Liver (tissue), 9 donors: ENCODE data around the gene CENPU. TPM values are rescaled to one million over a fixed set of nuclear protein-coding genes. Genes with fewer than 3 reads are reported as not detected.
"Not testable (repeated sequence)": the region's sequence is repeated elsewhere in the genome, so short reads cannot be mapped to it uniquely, and the experiment has no call there.

Experiments
- DNase-seq: peaks from one replicate; pipeline ENCODE4 v3.0.0-alpha.2; 2017; ENCODE audit warnings: low spot score
- H3K27ac ChIP-seq, 2 donors: one replicate each; pipeline ENCODE4 v1.7.0; 2013; ENCODE audit warnings: inconsistent platforms in 2 of 2, low read length in 2 of 2, control low read depth in 1 of 2, low read depth in 1 of 2, mild to moderate bottlenecking in 1 of 2
- H3K27me3 ChIP-seq, 4 donors: one replicate each; pipeline versions ENCODE4 v1.6.1 to v1.7.0; 2013; ENCODE audit warnings: low read length in 3 of 4, inconsistent platforms in 1 of 4, mild to moderate bottlenecking in 1 of 4, moderate library complexity in 1 of 4; ENCODE audit not compliant: control insufficient read depth in 4 of 4, insufficient read depth in 4 of 4
- H3K36me3 ChIP-seq, 4 donors: one replicate each; pipeline versions ENCODE4 v1.6.1 to v1.7.0; 2013; ENCODE audit warnings: low read length in 3 of 4, mild to moderate bottlenecking in 3 of 4, low read depth in 1 of 4, moderate library complexity in 1 of 4; ENCODE audit not compliant: control insufficient read depth in 4 of 4, insufficient read depth in 3 of 4
- H3K4me1 ChIP-seq, 4 donors: one replicate each; pipeline versions ENCODE4 v1.6.1 to v1.7.0; 2013; ENCODE audit warnings: low read length in 3 of 4, mild to moderate bottlenecking in 3 of 4, moderate library complexity in 1 of 4; ENCODE audit not compliant: control insufficient read depth in 4 of 4, insufficient read depth in 4 of 4
- H3K4me3 ChIP-seq, 3 donors: one replicate each; pipeline versions ENCODE4 v1.6.1 to v1.7.0; 2013; ENCODE audit warnings: low read length in 3 of 3, control low read depth in 1 of 3, low read depth in 1 of 3, mild to moderate bottlenecking in 1 of 3
- H3K9ac ChIP-seq, 2 donors: one replicate each; pipeline ENCODE4 v1.7.0; 2013; ENCODE audit warnings: low read length in 2 of 2, mild to moderate bottlenecking in 2 of 2, moderate library complexity in 2 of 2, control low read depth in 1 of 2, low read depth in 1 of 2
- H3K9me3 ChIP-seq, 4 donors: one replicate each; pipeline versions ENCODE4 v1.6.1 to v1.7.0; 2013; ENCODE audit warnings: low read length in 3 of 4; ENCODE audit not compliant: control insufficient read depth in 4 of 4
- EGR1 ChIP-seq, 2 donors: IDR thresholded peaks; 2 replicates each; pipeline ENCODE4 v1.6.1; 2016 to 2018; ENCODE audit warnings: antibody characterized with exemption in 2 of 2, low read depth in 2 of 2
- FOXA1 ChIP-seq: IDR thresholded peaks from 2 replicates; pipeline ENCODE4 v1.6.1; 2016; ENCODE audit warnings: antibody characterized with exemption
- FOXA2 ChIP-seq: IDR thresholded peaks from 2 replicates; pipeline ENCODE4 v1.6.1; 2016; ENCODE audit warnings: antibody characterized with exemption
- GABPA ChIP-seq, 2 donors: IDR thresholded peaks in 1 of 2; conservative IDR thresholded peaks in 1 of 2; 2 replicates each; pipeline ENCODE4 v1.6.1; 2016; ENCODE audit warnings: antibody characterized with exemption in 2 of 2, mild to moderate bottlenecking in 1 of 2, moderate library complexity in 1 of 2
- HNF4A ChIP-seq, 2 donors: conservative IDR thresholded peaks; 2 replicates each; pipeline ENCODE4 v1.6.1; 2016; ENCODE audit warnings: antibody characterized with exemption in 2 of 2, mild to moderate bottlenecking in 2 of 2
- HNF4G ChIP-seq: IDR thresholded peaks from 2 replicates; pipeline ENCODE4 v1.6.1; 2016; ENCODE audit warnings: antibody characterized with exemption
- JUND ChIP-seq, 2 donors: IDR thresholded peaks; 2 replicates each; pipeline ENCODE4 v1.6.1; 2016; ENCODE audit warnings: antibody characterized with exemption in 2 of 2
- NR2F2 ChIP-seq: IDR thresholded peaks from 2 replicates; pipeline ENCODE4 v1.6.1; 2016; ENCODE audit warnings: antibody characterized with exemption
- RAD21 ChIP-seq, 2 donors: IDR thresholded peaks; 2 replicates each; pipeline ENCODE4 v1.6.1; 2016; ENCODE audit warnings: antibody characterized with exemption in 2 of 2, mild to moderate bottlenecking in 2 of 2
- RXRA ChIP-seq, 2 donors: IDR thresholded peaks; 2 replicates each; pipeline ENCODE4 v1.6.1; 2017 to 2018; ENCODE audit warnings: antibody characterized with exemption in 2 of 2, mild to moderate bottlenecking in 1 of 2
- SP1 ChIP-seq: IDR thresholded peaks from 2 replicates; pipeline ENCODE4 v1.6.1; 2018; ENCODE audit warnings: antibody characterized with exemption, mild to moderate bottlenecking
- TAF1 ChIP-seq: conservative IDR thresholded peaks from 2 replicates; pipeline ENCODE4 v1.6.1; 2016; ENCODE audit warnings: antibody characterized with exemption, mild to moderate bottlenecking
- YY1 ChIP-seq: IDR thresholded peaks from 2 replicates; pipeline ENCODE4 v1.6.1; 2016; ENCODE audit warnings: antibody characterized with exemption, mild to moderate bottlenecking
- WGBS: extraction: QIAGEN DNeasy Blood & Tissue Kit; methylation state at CpG from one replicate; pipeline ENCODE4 v1.1.7; 2013; 5-methylcytosine and 5-hydroxymethylcytosine counted together
- polyA plus RNA-seq, 2 donors: library from polyadenylated mRNA; stranded (reverse) in 1 of 2; unstranded in 1 of 2; fragments of 200-250 nt in 1 of 2; fragments of >200 nt in 1 of 2; fragmentation: Nextera tagmentation in 1 of 2; extraction: Ambion mirVana in 1 of 2; gene quantifications; one replicate each; pipeline versions ENCODE4 v1.2.1 to v1.2.3, GENCODE V29; 2013 to 2015
- total RNA-seq, 2 donors: library from RNA; depleted of rRNA; stranded (reverse); fragments of >200 nt; gene quantifications; one replicate each; pipeline ENCODE4 v1.2.3, GENCODE V29; 2014
- TF ChIP-seq, protein P1 (sequence below): IDR thresholded peaks from 2 replicates; pipeline ENCODE4 v1.6.1; 2016; ENCODE audit warnings: antibody characterized with exemption
- TF ChIP-seq, protein P2 (sequence below): IDR thresholded peaks from 2 replicates; pipeline ENCODE4 v1.6.1; 2016; ENCODE audit warnings: antibody characterized with exemption, mild to moderate bottlenecking
- TF ChIP-seq, protein P3 (sequence below): IDR thresholded peaks from 2 replicates; pipeline ENCODE4 v1.6.1; 2016; ENCODE audit warnings: antibody characterized with exemption
- donor health status: healthy.
- donor health status: healthy.
- donor health status: healthy.
- donor health status: healthy.
- donor health status: healthy.

The CENPU gene
- total and polyA plus RNA-seq, 4 donors = 1.2 to 22.0 (median 1.8) TPM

DNA sequence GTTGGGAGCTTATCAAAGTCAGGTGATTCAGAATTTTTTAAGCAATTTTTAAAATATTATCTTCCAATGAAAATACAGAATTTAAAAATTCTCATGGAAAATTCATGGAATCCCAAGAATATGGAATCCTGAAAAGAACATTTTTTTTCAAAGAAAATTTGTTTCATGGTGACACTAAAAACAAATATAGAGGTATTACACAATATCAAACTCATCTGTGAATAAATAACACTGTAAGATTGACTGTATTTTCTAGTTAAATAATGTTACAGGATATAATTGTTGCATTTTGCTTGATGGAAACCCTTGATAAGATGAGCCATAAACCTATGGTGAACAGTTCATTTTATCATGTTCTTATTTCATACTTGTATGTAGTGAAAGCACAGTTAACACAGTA lies 72.9 kb downstream of the CENPU start:
- no peak for TF ChIP-seq TAF1
- TF ChIP-seq, protein P1, sequence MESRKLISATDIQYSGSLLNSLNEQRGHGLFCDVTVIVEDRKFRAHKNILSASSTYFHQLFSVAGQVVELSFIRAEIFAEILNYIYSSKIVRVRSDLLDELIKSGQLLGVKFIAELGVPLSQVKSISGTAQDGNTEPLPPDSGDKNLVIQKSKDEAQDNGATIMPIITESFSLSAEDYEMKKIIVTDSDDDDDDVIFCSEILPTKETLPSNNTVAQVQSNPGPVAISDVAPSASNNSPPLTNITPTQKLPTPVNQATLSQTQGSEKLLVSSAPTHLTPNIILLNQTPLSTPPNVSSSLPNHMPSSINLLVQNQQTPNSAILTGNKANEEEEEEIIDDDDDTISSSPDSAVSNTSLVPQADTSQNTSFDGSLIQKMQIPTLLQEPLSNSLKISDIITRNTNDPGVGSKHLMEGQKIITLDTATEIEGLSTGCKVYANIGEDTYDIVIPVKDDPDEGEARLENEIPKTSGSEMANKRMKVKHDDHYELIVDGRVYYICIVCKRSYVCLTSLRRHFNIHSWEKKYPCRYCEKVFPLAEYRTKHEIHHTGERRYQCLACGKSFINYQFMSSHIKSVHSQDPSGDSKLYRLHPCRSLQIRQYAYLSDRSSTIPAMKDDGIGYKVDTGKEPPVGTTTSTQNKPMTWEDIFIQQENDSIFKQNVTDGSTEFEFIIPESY = no peak
- H3K9ac ChIP-seq = no peak overlapping the region
- H3K4me3 ChIP-seq = no peak overlapping the region
- H3K27ac ChIP-seq = no peak overlapping the region
- H3K36me3 ChIP-seq = peaks cover 0 to 4% (median 0%) of the 10 kb centered on the region in 4 donors
- no peaks in the 10 kb centered on the region for H3K9me3 ChIP-seq
- no peak for DNase-seq
- H3K27me3 ChIP-seq = no peaks in the 10 kb centered on the region
- peaks cover 0 to under 1% (median 0%) of the 10 kb centered on the region in 4 donors for H3K4me1 ChIP-seq

DNA sequence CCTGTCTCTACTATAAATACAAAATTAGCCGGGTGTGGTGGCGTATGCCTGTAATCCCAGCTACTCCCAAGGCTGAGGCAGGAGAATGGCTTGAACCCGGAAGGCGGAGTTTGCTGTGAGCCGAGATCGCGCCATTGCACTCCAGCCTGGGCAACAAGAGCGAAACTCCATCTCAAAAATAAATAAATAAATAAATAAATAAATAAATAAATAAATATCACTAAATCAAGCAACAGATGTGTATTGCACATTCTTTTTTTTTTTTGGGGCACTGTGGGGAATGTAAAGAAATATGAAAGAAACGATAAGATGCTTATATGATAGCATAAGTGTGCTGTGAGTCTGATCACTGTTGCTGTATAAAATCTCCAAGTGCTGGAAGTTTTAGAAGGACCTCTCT lies 76.1 kb downstream of the CENPU start:
- DNase-seq, H3K9me3 ChIP-seq, H3K9ac ChIP-seq, H3K27me3 ChIP-seq, H3K27ac ChIP-seq, H3K4me3 ChIP-seq, H3K36me3 ChIP-seq, H3K4me1 ChIP-seq: not testable (repeated sequence)
- 97% methylated on average over 9 of the region's 9 CpGs for WGBS

DNA sequence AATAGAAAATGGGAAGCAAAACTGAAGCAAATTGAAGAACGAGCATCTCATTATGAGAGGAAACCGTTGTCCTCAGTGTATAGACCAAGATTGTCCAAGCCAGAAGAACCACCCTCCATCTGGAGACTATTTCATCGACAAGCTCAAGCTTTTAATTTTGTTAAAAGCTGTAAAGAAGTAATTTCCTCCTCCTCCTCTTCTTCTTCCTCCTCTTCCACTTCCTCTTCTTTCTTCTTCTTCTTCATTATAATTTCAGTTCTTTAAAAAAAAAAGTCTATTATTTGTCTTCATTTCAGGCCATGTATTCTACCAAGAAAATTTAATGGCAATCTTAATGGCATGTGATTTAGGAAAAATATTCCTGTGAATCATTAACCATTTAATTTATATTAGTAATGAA lies 76.8 kb downstream of the CENPU start:
- DNase-seq = no peak
- WGBS = 91% methylated on average over 3 of the region's 3 CpGs
- H3K36me3 ChIP-seq = peaks cover 0 to 4% (median 0%) of the 10 kb centered on the region in 4 donors
- H3K9me3 ChIP-seq = no peaks in the 10 kb centered on the region
- no peak overlapping the region for H3K27ac ChIP-seq
- no peak overlapping the region for H3K4me3 ChIP-seq
- no peaks in the 10 kb centered on the region for H3K27me3 ChIP-seq
- no peak for TF ChIP-seq RAD21 (IDR thresholded peaks at IDR 0.05)
- no peak for TF ChIP-seq EGR1 (IDR thresholded peaks at IDR 0.05; ENCODE audit: low read depth in 2 of 2)
- no peak for TF ChIP-seq GABPA (IDR thresholded peaks at IDR 0.05 in 1 of 2, conservative IDR thresholded peaks at IDR 0.05 in 1 of 2)
- TF ChIP-seq, protein P2, sequence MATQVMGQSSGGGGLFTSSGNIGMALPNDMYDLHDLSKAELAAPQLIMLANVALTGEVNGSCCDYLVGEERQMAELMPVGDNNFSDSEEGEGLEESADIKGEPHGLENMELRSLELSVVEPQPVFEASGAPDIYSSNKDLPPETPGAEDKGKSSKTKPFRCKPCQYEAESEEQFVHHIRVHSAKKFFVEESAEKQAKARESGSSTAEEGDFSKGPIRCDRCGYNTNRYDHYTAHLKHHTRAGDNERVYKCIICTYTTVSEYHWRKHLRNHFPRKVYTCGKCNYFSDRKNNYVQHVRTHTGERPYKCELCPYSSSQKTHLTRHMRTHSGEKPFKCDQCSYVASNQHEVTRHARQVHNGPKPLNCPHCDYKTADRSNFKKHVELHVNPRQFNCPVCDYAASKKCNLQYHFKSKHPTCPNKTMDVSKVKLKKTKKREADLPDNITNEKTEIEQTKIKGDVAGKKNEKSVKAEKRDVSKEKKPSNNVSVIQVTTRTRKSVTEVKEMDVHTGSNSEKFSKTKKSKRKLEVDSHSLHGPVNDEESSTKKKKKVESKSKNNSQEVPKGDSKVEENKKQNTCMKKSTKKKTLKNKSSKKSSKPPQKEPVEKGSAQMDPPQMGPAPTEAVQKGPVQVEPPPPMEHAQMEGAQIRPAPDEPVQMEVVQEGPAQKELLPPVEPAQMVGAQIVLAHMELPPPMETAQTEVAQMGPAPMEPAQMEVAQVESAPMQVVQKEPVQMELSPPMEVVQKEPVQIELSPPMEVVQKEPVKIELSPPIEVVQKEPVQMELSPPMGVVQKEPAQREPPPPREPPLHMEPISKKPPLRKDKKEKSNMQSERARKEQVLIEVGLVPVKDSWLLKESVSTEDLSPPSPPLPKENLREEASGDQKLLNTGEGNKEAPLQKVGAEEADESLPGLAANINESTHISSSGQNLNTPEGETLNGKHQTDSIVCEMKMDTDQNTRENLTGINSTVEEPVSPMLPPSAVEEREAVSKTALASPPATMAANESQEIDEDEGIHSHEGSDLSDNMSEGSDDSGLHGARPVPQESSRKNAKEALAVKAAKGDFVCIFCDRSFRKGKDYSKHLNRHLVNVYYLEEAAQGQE = no peak
- no peak for TF ChIP-seq JUND (IDR thresholded peaks at IDR 0.05)
- TF ChIP-seq HNF4A (conservative IDR thresholded peaks at IDR 0.05) = no peak
- TF ChIP-seq HNF4G = no peak
- no peak for TF ChIP-seq NR2F2
- no peak for TF ChIP-seq FOXA2
- TF ChIP-seq, protein P1 = no peak
- TF ChIP-seq, protein P3, sequence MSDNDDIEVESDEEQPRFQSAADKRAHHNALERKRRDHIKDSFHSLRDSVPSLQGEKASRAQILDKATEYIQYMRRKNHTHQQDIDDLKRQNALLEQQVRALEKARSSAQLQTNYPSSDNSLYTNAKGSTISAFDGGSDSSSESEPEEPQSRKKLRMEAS = no peak
- no peak for TF ChIP-seq RXRA (IDR thresholded peaks at IDR 0.05)
- no peak for TF ChIP-seq TAF1
- TF ChIP-seq FOXA1 = no peak
- TF ChIP-seq YY1 = no peak
- TF ChIP-seq SP1 = no peak
- no peak overlapping the region for H3K9ac ChIP-seq
- H3K4me1 ChIP-seq = no peaks in the 10 kb centered on the region
